K562 (cell line): ENCODE data around the gene CDCA5. TPM values are rescaled to one million over a fixed set of nuclear protein-coding genes. Genes with fewer than 3 reads are reported as not detected.

Experiments used
- CSDE1 ChIP-seq, 2 experiments: fragments of 450-650 bp; IDR thresholded peaks; 2 replicates each; pipeline ENCODE4 v1.6.1; 2016; ENCODE audit warnings: mild to moderate bottlenecking in 1 of 2
- LARP7 ChIP-seq: fragments of 450-650 bp; IDR thresholded peaks from 2 replicates; pipeline ENCODE4 v1.6.1; 2016
- MCM3 ChIP-seq: fragments of 450-650 bp; IDR thresholded peaks from 2 replicates; pipeline ENCODE4 v1.6.1; 2016
- MECOM ChIP-seq: fragments of 250-450 bp; sonication (Bioruptor Pico); IDR thresholded peaks from 2 replicates; pipeline ENCODE4 v1.8.0; 2022; ENCODE audit warnings: inconsistent platforms
- PCBP1 ChIP-seq: fragments of 200-400 bp; formaldehyde crosslinking; IDR thresholded peaks from 2 replicates; pipeline ENCODE4 v1.6.1; 2018; ENCODE audit warnings: mild to moderate bottlenecking, low read depth, low read length; ENCODE audit not compliant: poor library complexity, severe bottlenecking
- PML ChIP-seq: IDR thresholded peaks from 2 replicates; pipeline ENCODE4 v1.6.1; 2012; ENCODE audit warnings: low read length, inconsistent platforms
- RAD51 ChIP-seq: fragments of 450-650 bp; IDR thresholded peaks from 2 replicates; pipeline ENCODE4 v1.7.1; 2016; ENCODE audit warnings: low read depth, mild to moderate bottlenecking, borderline replicate concordance
- TAF9B ChIP-seq: fragments of 450-650 bp; IDR thresholded peaks from 2 replicates; pipeline ENCODE4 v1.6.1; 2018; ENCODE audit warnings: mild to moderate bottlenecking; ENCODE audit not compliant: partially characterized antibody
- TEAD4 ChIP-seq, 2 experiments: sonication (generic) in 1 of 2; formaldehyde crosslinking in 1 of 2; IDR thresholded peaks; 2 replicates each; pipeline versions ENCODE4 v1.6.1 to v1.8.0; 2012 to 2022; ENCODE audit warnings: borderline replicate concordance in 1 of 2, inconsistent platforms in 1 of 2, low read length in 1 of 2, mild to moderate bottlenecking in 1 of 2, missing genetic modification reagents in 1 of 2
- WHSC1 ChIP-seq: IDR thresholded peaks from one replicate; pipeline ENCODE4 v1.6.1; 2012; ENCODE audit warnings: low read length, control low read depth, inconsistent platforms
- ZBTB1 ChIP-seq: sonication (generic); formaldehyde crosslinking; IDR thresholded peaks from 2 replicates; pipeline ENCODE4 v1.8.1; 2023; ENCODE audit warnings: missing genetic modification reagents, low read depth, mild to moderate bottlenecking, borderline replicate concordance
- ZNF12 ChIP-seq: sonication (generic); formaldehyde crosslinking; IDR thresholded peaks from 2 replicates; pipeline ENCODE4 v1.4.0; 2020; ENCODE audit warnings: mild to moderate bottlenecking, missing genetic modification reagents
- ZNF184 ChIP-seq: sonication (generic); formaldehyde crosslinking; IDR thresholded peaks from 2 replicates; pipeline ENCODE4 v1.5.0; 2020; ENCODE audit warnings: missing genetic modification reagents
- ZNF282 ChIP-seq: sonication (generic); formaldehyde crosslinking; IDR thresholded peaks from 2 replicates; pipeline ENCODE4 v1.8.1; 2023; ENCODE audit warnings: missing genetic modification reagents
- ZNF445 ChIP-seq: fragments of 250-450 bp; sonication (Bioruptor Pico); IDR thresholded peaks from 2 replicates; pipeline ENCODE4 v1.4.0; 2020; ENCODE audit warnings: low read depth, mild to moderate bottlenecking, moderate library complexity
- ZNF707 ChIP-seq: fragments of 250-450 bp; sonication (Bioruptor Pico); conservative IDR thresholded peaks from 2 replicates; pipeline ENCODE4 v1.8.0; 2022; ENCODE audit warnings: inconsistent platforms, mild to moderate bottlenecking, moderate library complexity
- ZNF830 ChIP-seq: fragments of 250-450 bp; sonication (Bioruptor Pico); IDR thresholded peaks from 2 replicates; pipeline ENCODE4 v1.5.0; 2021; ENCODE audit warnings: mild to moderate bottlenecking
- polyA plus RNA-seq, 8 experiments: library from polyadenylated mRNA; depleted of rRNA in 4 of 8; stranded (reverse) in 5 of 8; unstranded in 3 of 8; fragments of >200 nt; fragmentation: Nextera tagmentation in 2 of 8; fragmentation: Illumina TruSeq in 1 of 8; extraction: Ambion mirVana in 2 of 8; extraction: Trizol in 1 of 8; gene quantifications; 2 replicates each; pipeline versions ENCODE4 v1.2.1 to v1.2.3, GENCODE V29; 2011 to 2014; ENCODE audit warnings: inconsistent platforms in 1 of 8, missing spikeins in 1 of 8
- total RNA-seq, 7 experiments: library from RNA; depleted of rRNA in 6 of 7; stranded (reverse); fragments of >200 nt in 6 of 7; fragmentation: Illumina TruSeq in 2 of 7; extraction: Trizol in 2 of 7; gene quantifications; 2 replicates each; pipeline versions ENCODE4 v1.2.1 to v1.2.3, GENCODE V29; 2011 to 2021; ENCODE audit warnings: low replicate concordance in 1 of 7
- TF ChIP-seq, protein P1 (sequence below): fragments of 200-800 bp; sonication (Bioruptor generic); IDR thresholded peaks from 2 replicates; pipeline ENCODE4 v1.6.1; 2017; ENCODE audit warnings: missing genetic modification characterization, missing compliant biosample characterization
- TF ChIP-seq, protein P2 (sequence below): sonication (generic); formaldehyde crosslinking; IDR thresholded peaks from 2 replicates; pipeline ENCODE4 v1.8.1; 2023; ENCODE audit warnings: mild to moderate bottlenecking, missing genetic modification reagents
- TF ChIP-seq, protein P3 (sequence below): fragments of 250-450 bp; sonication (Bioruptor Pico); IDR thresholded peaks from 2 replicates; pipeline ENCODE4 v1.9.0; 2021; ENCODE audit warnings: mild to moderate bottlenecking, inconsistent platforms
- TF ChIP-seq, protein P4 (sequence below): fragments of 250-450 bp; sonication (Bioruptor Pico); IDR thresholded peaks from 2 replicates; pipeline ENCODE4 v1.4.0; 2020; ENCODE audit warnings: mild to moderate bottlenecking, moderate library complexity

CDCA5 gene
- total and polyA plus RNA-seq, 9 of the 15 experiments (the other 6 are each of a cell fraction or from before 2014, with no cell fraction given), result 18.9 to 94.3 (median 64.6) TPM

DNA sequence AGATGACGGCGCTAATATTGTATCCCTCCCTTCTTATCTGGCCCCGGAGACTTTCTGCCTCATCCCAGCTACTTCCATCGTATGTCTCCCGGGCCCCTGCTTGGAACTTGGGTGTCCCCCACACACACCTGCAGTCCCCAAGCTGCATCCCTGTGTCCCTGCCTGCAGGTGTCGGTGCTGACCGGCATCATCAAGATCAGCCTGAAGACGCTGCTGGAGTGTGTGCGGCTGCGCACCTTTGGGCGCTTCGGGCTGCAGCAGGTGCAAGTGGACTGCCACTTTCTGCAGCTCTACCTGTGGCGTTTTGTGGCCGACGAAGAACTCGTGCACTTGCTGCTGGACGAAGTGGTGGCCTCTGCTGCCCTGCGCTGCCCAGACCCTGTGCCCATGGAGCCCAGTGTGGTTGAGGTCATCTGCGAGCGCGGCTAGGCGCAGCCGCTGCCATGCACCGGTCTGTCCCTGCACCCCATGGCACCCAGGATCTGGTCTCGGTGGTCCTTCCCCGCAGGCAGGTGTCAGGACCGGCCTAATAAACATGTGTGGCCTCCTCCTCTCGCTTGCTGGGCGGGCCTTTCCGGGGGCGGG is 27.4 kb upstream of the CDCA5 start (continued):
- TF ChIP-seq PCBP1 (peak; percentile 26), MCM3 (no peak), MECOM (no peak), RAD51 (no peak), WHSC1 (no peak), TAF9B (no peak), CSDE1 (IDR thresholded peaks at IDR 0.05) (no peak), PML (no peak), ZNF707 (CRISPR knock-in tag) (no peak), ZNF830 (CRISPR knock-in tag) (no peak), ZNF445 (CRISPR knock-in tag) (no peak), TEAD4 (IDR thresholded peaks at IDR 0.05; ENCODE audit: low read length) (no peak), TEAD4 (CRISPR knock-in tag; IDR thresholded peaks at IDR 0.05; ENCODE audit: borderline replicate concordance) (no peak), LARP7 (no peak), ZNF184 (no peak), ZNF282 (no peak), ZBTB1 (CRISPR knock-in tag) (no peak), ZNF12 (CRISPR knock-in tag) (no peak)
- TF ChIP-seq, protein P1, sequence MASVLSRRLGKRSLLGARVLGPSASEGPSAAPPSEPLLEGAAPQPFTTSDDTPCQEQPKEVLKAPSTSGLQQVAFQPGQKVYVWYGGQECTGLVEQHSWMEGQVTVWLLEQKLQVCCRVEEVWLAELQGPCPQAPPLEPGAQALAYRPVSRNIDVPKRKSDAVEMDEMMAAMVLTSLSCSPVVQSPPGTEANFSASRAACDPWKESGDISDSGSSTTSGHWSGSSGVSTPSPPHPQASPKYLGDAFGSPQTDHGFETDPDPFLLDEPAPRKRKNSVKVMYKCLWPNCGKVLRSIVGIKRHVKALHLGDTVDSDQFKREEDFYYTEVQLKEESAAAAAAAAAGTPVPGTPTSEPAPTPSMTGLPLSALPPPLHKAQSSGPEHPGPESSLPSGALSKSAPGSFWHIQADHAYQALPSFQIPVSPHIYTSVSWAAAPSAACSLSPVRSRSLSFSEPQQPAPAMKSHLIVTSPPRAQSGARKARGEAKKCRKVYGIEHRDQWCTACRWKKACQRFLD (CRISPR knock-in tag), result 0 out of 2 replicates have a peak, but pooled peaks have one; percentile 32
- TF ChIP-seq, protein P2, sequence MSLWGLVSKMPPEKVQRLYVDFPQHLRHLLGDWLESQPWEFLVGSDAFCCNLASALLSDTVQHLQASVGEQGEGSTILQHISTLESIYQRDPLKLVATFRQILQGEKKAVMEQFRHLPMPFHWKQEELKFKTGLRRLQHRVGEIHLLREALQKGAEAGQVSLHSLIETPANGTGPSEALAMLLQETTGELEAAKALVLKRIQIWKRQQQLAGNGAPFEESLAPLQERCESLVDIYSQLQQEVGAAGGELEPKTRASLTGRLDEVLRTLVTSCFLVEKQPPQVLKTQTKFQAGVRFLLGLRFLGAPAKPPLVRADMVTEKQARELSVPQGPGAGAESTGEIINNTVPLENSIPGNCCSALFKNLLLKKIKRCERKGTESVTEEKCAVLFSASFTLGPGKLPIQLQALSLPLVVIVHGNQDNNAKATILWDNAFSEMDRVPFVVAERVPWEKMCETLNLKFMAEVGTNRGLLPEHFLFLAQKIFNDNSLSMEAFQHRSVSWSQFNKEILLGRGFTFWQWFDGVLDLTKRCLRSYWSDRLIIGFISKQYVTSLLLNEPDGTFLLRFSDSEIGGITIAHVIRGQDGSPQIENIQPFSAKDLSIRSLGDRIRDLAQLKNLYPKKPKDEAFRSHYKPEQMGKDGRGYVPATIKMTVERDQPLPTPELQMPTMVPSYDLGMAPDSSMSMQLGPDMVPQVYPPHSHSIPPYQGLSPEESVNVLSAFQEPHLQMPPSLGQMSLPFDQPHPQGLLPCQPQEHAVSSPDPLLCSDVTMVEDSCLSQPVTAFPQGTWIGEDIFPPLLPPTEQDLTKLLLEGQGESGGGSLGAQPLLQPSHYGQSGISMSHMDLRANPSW, result peak; percentile 40; the same call in 1 of the 2 replicates
- TF ChIP-seq, protein P3, sequence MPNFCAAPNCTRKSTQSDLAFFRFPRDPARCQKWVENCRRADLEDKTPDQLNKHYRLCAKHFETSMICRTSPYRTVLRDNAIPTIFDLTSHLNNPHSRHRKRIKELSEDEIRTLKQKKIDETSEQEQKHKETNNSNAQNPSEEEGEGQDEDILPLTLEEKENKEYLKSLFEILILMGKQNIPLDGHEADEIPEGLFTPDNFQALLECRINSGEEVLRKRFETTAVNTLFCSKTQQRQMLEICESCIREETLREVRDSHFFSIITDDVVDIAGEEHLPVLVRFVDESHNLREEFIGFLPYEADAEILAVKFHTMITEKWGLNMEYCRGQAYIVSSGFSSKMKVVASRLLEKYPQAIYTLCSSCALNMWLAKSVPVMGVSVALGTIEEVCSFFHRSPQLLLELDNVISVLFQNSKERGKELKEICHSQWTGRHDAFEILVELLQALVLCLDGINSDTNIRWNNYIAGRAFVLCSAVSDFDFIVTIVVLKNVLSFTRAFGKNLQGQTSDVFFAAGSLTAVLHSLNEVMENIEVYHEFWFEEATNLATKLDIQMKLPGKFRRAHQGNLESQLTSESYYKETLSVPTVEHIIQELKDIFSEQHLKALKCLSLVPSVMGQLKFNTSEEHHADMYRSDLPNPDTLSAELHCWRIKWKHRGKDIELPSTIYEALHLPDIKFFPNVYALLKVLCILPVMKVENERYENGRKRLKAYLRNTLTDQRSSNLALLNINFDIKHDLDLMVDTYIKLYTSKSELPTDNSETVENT (CRISPR knock-in tag), result no peak
- TF ChIP-seq, protein P4, sequence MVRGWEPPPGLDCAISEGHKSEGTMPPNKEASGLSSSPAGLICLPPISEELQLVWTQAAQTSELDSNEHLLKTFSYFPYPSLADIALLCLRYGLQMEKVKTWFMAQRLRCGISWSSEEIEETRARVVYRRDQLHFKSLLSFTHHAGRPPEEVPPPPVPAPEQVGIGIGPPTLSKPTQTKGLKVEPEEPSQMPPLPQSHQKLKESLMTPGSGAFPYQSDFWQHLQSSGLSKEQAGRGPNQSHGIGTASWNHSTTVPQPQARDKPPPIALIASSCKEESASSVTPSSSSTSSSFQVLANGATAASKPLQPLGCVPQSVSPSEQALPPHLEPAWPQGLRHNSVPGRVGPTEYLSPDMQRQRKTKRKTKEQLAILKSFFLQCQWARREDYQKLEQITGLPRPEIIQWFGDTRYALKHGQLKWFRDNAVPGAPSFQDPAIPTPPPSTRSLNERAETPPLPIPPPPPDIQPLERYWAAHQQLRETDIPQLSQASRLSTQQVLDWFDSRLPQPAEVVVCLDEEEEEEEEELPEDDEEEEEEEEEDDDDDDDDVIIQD, result no peak
